Stimulated activated naive CD8-positive, alpha-beta T cell treated with anti-CD3 and anti-CD28 coated beads, Interleukin-15, Interleukin-2, amounts not matched to agents 100 ng/mL and 50 ng/mL, for 24 hours (primary cell): ENCODE data around the gene PTCD2.

Experiments
- H3K27ac Mint-ChIP-seq: one replicate; pipeline ENCODE4 v1.8.0; 2021; ENCODE audit warnings: mild to moderate bottlenecking, mixed read lengths
- H3K27me3 Mint-ChIP-seq: one replicate; pipeline ENCODE4 v1.8.0; 2021; ENCODE audit warnings: mixed read lengths
- H3K36me3 Mint-ChIP-seq: one replicate; pipeline ENCODE4 v1.8.0; 2021; ENCODE audit warnings: low read depth, mixed read lengths
- H3K4me1 Mint-ChIP-seq: one replicate; pipeline ENCODE4 v1.8.0; 2021; ENCODE audit warnings: low read depth, mixed read lengths
- H3K4me3 Mint-ChIP-seq: one replicate; pipeline ENCODE4 v1.8.0; 2021; ENCODE audit warnings: mild to moderate bottlenecking, mixed read lengths
- H3K9me3 Mint-ChIP-seq: one replicate; pipeline ENCODE4 v1.8.0; 2021; ENCODE audit warnings: mixed read lengths

Gene PTCD2

GRCh38 chr5:72374844-72375243 lies 54.7 kb downstream of the PTCD2 start:
- peaks cover 5% of the 10 kb centered on the region for H3K9me3 Mint-ChIP-seq
- H3K27me3 Mint-ChIP-seq, result peaks cover 16% of the 10 kb centered on the region
- H3K4me3 Mint-ChIP-seq, result no peak overlapping the region
- no peak overlapping the region for H3K27ac Mint-ChIP-seq
- H3K36me3 Mint-ChIP-seq, result peaks cover 5% of the 10 kb centered on the region
- H3K4me1 Mint-ChIP-seq, result no peaks in the 10 kb centered on the region

DNA sequence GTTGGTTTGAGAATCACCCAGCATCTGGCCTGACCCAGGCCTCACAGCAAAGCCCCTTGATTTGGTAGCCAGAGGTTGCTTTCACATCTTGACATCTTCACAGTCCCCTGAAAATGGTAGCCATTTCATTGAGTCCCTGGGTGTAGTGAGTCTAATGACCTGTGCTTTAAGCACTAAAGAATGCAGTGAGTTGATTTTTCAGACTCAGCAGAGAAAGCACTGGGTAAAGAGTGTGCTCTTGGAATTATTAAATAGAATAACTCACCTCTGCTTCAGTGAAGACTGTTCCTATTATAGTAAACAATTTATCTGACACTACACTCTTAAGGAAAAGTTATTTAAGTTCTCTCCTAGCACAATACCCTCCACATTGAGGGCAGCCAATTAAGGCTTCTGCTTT lies 56.2 kb downstream of the PTCD2 start:
- Mint-ChIP-seq H3K27me3 (peaks cover 16% of the 10 kb centered on the region), H3K27ac (no peak overlapping the region), H3K36me3 (no peaks in the 10 kb centered on the region), H3K4me3 (no peak overlapping the region), H3K4me1 (no peaks in the 10 kb centered on the region), H3K9me3 (no peaks in the 10 kb centered on the region)

DNA sequence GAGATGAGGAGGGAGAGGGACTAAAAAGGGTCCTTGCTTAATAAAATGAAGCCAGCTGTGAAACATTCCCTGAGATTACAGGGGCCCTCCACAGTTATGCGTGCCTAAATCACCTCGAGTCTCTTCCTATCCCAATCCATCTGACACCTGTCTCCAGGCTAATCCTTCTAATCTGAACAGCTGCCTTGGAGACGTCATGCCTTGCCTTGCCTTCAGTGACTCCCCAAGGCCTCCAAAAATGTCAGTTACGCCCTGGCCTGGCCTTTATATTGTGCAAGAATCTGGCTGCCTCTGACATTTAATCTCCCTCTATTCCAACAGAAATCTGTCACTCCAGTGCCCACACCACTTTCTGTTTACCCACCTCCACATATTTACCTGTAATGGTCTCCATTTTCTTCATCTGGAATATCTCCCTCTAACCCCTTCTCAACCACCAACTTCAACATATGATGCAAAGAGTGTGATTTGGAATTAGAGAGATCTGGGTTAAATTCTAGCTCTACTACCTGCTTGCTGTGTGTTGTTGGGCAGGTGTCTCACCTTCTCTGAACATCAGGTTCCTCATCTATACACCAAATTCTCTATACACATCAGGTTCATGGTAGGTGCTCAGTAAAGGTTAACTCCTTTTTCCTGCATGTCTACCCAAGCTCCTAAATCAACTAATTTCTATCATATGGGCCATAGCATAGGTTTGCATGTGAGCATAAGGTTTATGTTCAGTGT lies 57.9 kb downstream of the PTCD2 start:
- Mint-ChIP-seq H3K4me1 (no peaks in the 10 kb centered on the region), H3K4me3 (no peak overlapping the region), H3K36me3 (no peaks in the 10 kb centered on the region)

GRCh38 chr5:72378639-72379289 lies 58.6 kb downstream of the PTCD2 start:
- no peaks in the 10 kb centered on the region for H3K4me1 Mint-ChIP-seq
- no peak overlapping the region for H3K27ac Mint-ChIP-seq

More for the DNA sequence above, 57.9 kb downstream of the PTCD2 start:
- Mint-ChIP-seq H3K9me3 (no peaks in the 10 kb centered on the region), H3K27ac (no peak overlapping the region), H3K27me3 (peaks cover 16% of the 10 kb centered on the region)

GRCh38 chr5:72379936-72380335 lies 59.8 kb downstream of the PTCD2 start:
- no peaks in the 10 kb centered on the region for H3K4me1 Mint-ChIP-seq
- H3K27me3 Mint-ChIP-seq, result peaks cover 16% of the 10 kb centered on the region
- no peaks in the 10 kb centered on the region for H3K36me3 Mint-ChIP-seq
- H3K4me3 Mint-ChIP-seq, result no peak overlapping the region
- H3K9me3 Mint-ChIP-seq, result no peaks in the 10 kb centered on the region
- H3K27ac Mint-ChIP-seq, result no peak overlapping the region

More at GRCh38 chr5:72378639-72379289, 58.6 kb downstream of the PTCD2 start:
- Mint-ChIP-seq H3K4me3 (no peak overlapping the region), H3K27me3 (peaks cover 16% of the 10 kb centered on the region), H3K36me3 (no peaks in the 10 kb centered on the region), H3K9me3 (no peaks in the 10 kb centered on the region)

DNA sequence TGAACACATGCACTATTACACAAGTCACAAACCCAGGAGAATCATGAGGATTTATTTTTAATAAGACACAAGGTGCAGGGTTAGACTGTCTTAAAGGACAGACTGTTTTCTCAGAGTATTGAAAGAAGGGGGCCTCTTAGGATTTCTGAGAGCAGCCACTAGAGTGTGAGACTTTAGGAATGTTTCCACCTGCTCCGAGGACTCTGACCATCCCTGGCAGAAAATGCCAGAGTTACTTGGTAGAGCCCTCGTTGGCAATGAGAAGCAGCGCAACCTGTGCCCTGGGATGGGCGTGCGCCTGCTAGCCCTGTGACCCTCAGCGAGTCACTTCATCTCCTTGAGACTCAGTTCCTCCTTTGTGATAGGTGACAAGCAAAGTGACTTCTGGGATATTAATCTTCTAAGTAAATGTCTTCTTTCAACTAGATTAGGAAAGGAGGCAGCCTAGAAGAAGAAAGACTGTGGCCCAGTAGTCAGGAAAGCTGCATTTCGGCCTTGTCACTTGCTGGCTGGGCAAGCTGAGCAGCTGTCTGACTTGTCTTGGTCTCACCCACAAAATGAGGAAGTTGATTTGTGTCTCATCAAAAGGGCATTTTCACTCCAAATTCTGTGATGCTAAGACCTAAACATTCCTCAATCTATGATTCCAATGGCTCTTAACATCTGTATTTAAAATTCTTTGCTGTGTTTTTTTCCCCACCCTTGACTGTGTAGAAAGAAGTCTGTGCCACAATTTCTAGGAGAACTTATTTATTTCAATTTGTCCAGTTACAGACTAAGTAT lies 60.5 kb downstream of the PTCD2 start:
- no peaks in the 10 kb centered on the region for H3K4me1 Mint-ChIP-seq

DNA sequence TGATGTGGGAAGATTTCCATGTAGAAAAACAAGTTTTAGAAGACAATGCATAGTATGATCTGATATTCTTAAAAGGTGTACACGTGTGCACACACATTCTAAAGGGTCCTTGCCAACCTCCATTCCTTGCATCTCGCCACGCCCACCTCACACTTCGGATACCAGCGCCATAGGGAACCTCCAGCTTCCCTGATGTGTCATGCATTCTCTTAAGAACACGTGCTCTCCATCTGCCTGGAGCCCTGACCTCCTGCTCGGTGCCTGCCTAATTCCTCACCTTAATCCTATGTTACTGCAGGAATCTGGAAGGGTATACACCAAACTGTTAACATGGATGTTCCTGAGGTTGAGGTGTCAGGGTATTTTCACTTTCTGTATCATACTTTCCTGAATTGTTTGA lies 63.1 kb downstream of the PTCD2 start:
- Mint-ChIP-seq H3K27me3 (peaks cover 4% of the 10 kb centered on the region), H3K4me3 (no peak overlapping the region), H3K9me3 (no peaks in the 10 kb centered on the region), H3K36me3 (no peaks in the 10 kb centered on the region), H3K4me1 (no peaks in the 10 kb centered on the region), H3K27ac (no peak overlapping the region)

More for the DNA sequence above, 60.5 kb downstream of the PTCD2 start:
- Mint-ChIP-seq H3K9me3 (no peaks in the 10 kb centered on the region), H3K27ac (no peak overlapping the region), H3K4me3 (no peak overlapping the region), H3K36me3 (no peaks in the 10 kb centered on the region), H3K27me3 (peaks cover 12% of the 10 kb centered on the region)

DNA sequence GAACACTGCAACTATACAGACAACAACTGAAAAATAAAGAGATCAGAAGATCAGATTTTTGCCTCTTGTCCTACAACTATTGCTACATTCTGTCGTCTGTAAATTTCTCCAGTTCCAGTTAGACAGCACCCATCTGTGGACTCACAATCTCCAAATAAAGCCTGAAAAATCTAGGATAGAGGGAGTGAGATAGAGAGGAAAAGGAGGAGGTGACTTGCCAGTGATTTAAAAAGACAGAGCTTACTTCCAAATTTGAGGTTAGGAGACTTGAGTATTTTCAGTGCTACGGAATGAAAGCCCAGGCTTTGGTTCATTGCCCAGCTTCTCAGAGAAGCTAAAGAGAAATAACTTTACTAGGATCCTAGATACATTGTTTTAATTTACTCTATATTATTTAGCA lies 63.6 kb downstream of the PTCD2 start:
- Mint-ChIP-seq H3K36me3 (no peaks in the 10 kb centered on the region), H3K27ac (no peak overlapping the region), H3K4me1 (no peaks in the 10 kb centered on the region), H3K27me3 (no peaks in the 10 kb centered on the region), H3K9me3 (no peaks in the 10 kb centered on the region), H3K4me3 (no peak overlapping the region)

- H3K27me3 Mint-ChIP-seq, result peaks cover 7% of the 10 kb centered on the region
- no peak overlapping the region for H3K4me3 Mint-ChIP-seq
- H3K27ac Mint-ChIP-seq, result no peak overlapping the region
- no peaks in the 10 kb centered on the region for H3K4me1 Mint-ChIP-seq
- H3K36me3 Mint-ChIP-seq, result no peaks in the 10 kb centered on the region
- no peaks in the 10 kb centered on the region for H3K9me3 Mint-ChIP-seq
Observed at GRCh38 chr5:72386639-72387038, 66.5 kb downstream of the PTCD2 start.

GRCh38 chr5:72387985-72388384 lies 67.8 kb downstream of the PTCD2 start:
- H3K9me3 Mint-ChIP-seq, result no peaks in the 10 kb centered on the region
- H3K36me3 Mint-ChIP-seq, result no peaks in the 10 kb centered on the region
- H3K27me3 Mint-ChIP-seq, result peaks cover 7% of the 10 kb centered on the region
- no peak overlapping the region for H3K4me3 Mint-ChIP-seq
- H3K4me1 Mint-ChIP-seq, result no peaks in the 10 kb centered on the region
- H3K27ac Mint-ChIP-seq, result no peak overlapping the region

- Mint-ChIP-seq H3K4me3 (no peak overlapping the region), H3K9me3 (no peaks in the 10 kb centered on the region), H3K27ac (no peak overlapping the region), H3K4me1 (no peaks in the 10 kb centered on the region), H3K36me3 (no peaks in the 10 kb centered on the region), H3K27me3 (peaks cover 7% of the 10 kb centered on the region)
Observed at GRCh38 chr5:72388646-72389045, 68.5 kb downstream of the PTCD2 start.

GRCh38 chr5:72390836-72391235 lies 70.7 kb downstream of the PTCD2 start:
- Mint-ChIP-seq H3K9me3 (no peaks in the 10 kb centered on the region), H3K27ac (no peak overlapping the region), H3K27me3 (peaks cover 12% of the 10 kb centered on the region), H3K4me3 (no peak overlapping the region), H3K36me3 (no peaks in the 10 kb centered on the region), H3K4me1 (no peaks in the 10 kb centered on the region)

- H3K9me3 Mint-ChIP-seq, result no peaks in the 10 kb centered on the region
- peaks cover 12% of the 10 kb centered on the region for H3K27me3 Mint-ChIP-seq
- H3K27ac Mint-ChIP-seq, result no peak overlapping the region
- no peak overlapping the region for H3K4me3 Mint-ChIP-seq
- H3K4me1 Mint-ChIP-seq, result no peaks in the 10 kb centered on the region
- no peaks in the 10 kb centered on the region for H3K36me3 Mint-ChIP-seq
Observed at GRCh38 chr5:72392326-72392733, 72.2 kb downstream of the PTCD2 start.

DNA sequence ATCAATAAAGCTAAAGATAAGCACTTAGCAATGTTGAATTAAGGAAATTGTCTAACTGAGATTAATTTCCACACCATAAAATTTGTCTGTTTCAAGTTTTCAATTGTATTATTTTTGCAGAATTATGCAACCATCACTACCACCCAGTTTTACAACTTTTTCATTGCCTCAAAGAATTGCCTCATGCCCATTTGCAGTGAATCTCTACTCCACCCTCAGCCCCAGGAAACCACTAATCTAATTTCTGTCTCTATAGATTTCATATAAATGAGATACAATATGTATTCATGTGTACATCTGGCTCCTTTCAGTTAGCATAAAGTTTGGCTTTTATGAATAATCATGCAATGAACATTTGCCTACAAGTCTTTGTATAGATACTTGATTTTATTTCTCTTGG lies 72.9 kb downstream of the PTCD2 start:
- no peaks in the 10 kb centered on the region for H3K36me3 Mint-ChIP-seq
- H3K27me3 Mint-ChIP-seq, result peaks cover 12% of the 10 kb centered on the region
- H3K9me3 Mint-ChIP-seq, result no peaks in the 10 kb centered on the region
- no peak overlapping the region for H3K27ac Mint-ChIP-seq
- no peaks in the 10 kb centered on the region for H3K4me1 Mint-ChIP-seq
- no peak overlapping the region for H3K4me3 Mint-ChIP-seq

DNA sequence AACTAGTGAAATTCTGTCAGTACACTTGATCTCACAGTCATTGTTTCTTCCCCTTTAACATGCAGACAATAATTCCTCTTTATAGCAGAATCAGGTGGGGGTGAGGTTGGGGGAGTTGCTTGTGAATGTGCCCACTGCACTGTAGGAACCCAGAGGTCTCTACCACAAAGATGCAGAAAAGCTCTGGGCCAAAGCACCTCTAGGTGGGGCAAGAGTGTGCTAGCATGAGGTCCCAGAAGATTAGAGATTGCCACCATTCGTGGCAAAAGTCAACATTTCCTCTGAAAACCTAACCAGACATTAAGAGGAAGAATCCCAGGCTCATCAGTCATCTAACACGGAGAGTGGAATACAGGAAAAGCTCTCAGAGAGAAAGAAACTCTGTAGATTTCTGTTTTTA lies 74.5 kb downstream of the PTCD2 start:
- H3K4me3 Mint-ChIP-seq, result no peak overlapping the region
- no peaks in the 10 kb centered on the region for H3K36me3 Mint-ChIP-seq
- H3K9me3 Mint-ChIP-seq, result no peaks in the 10 kb centered on the region
- H3K4me1 Mint-ChIP-seq, result no peaks in the 10 kb centered on the region
- H3K27me3 Mint-ChIP-seq, result peaks cover 5% of the 10 kb centered on the region
- H3K27ac Mint-ChIP-seq, result no peak overlapping the region
